ENCODE results near the gene PPP1R15B.

- TF ChIP-seq CTCF (IDR thresholded peaks at IDR 0.05) (no peak), POLR2A (IDR thresholded peaks at IDR 0.05) (no peak)
These were observed 1.5 kb upstream of the PPP1R15B start for GRCh38 chr1:204413170-204413535.
